ENCODE results near the gene MXI1.
"Not testable (repeated sequence)": the region's sequence is repeated elsewhere in the genome, so short reads cannot be mapped to it uniquely, and the experiment has no call there.

MXI1 gene

DNA sequence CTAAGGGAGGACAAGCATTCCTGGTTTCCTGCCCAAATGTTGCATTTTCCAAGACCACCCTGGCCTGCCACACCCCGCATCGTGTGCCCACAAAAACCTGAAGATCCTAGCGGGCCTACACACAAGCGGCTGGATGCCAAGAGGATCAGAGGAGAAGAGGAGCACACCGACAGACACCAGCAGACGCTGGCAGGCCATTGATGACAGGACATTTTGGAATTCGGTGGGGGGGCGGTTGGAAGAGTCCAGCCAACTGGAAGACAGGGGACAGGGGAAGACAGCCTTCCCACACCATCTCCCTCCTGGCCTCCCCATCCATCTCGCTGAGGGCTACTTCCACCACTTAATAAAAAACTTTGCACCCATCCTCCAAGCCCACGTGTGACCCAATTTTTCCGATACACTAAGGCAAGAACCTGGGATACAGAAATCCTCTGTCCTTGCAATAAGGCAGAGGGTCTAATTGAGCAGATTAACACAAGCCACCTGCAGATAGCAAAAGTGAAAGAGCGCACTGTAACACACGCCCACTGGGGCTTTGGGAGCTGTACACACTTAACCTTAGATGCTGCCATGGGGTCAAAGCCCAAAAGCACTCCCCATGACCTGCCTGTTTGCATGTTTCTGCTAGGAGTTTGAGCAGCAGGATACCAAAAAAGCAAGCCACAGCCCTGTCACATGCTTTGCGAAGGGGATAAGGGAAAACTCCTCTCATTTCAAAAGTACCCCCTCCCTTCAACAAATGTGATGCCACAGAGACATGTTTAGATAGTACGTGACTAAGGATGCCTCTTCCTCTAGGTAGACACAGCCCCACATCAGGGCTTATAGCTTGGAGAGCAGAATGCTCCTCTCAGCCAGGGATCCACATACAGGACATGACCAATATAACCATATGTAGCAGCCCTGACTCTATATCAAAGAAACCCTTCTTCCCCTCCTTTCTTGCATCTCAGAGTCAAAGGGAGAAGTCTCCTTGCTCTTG is 110.8 kb downstream of the MXI1 start:
- no peak for DNase-seq (ENCODE audit: low read depth in 2 of 2)

DNA sequence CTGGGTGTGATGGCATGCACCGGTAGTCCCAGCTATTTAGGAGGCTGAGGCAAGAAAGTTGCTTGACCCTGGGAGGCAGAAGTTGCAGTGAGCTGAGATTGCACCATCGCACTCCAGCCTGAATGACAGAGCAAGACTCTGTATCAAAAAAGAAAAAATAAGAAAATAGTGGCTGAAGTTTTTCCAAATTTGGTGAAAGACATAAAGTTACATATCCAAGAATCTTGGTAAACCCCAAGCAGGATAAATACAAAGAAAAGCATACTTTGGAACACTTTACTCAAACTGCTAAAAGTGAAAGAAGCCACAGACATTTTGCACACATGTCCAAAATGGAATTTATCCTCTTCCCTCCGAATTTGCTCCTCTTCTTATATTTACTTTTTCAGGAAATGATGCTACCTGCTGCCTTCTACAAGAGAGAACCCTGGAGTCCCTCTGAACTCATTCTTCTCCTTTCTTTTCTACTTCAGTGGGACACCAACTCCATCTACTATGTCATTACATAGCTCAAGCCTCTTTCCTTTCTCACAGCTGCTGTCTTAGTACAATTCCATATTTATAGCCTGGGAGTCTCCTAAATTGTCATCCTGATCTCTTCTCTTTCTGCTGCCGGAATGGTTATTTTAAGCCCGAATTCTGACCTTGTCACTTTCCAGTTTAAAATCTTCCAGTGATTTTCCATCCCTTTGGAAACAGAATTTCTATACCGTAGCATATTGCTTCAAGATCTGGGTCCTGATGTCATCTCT is 114.6 kb downstream of the MXI1 start:
- no peak for DNase-seq (ENCODE audit: low read depth in 2 of 2)

DNA sequence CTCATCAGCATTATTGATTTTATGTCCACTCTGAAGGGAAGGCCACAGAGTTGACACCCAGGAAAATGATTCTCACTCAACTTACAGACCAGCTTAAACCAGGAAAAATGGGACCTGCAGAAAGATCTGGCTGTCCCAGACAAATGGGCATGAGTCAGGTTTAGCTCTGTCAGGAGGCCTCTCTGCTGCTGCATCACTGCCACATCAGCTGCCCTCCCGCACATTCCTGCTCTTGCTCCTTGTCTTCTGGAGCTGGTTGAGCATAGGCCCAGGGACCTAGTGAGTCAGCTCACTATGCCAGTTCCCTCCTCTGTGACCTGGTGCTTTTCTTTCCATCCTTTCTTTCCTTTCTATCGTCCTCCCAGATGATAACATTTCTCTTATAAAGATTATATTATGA is 116.1 kb downstream of the MXI1 start:
- no peak for DNase-seq (ENCODE audit: low read depth in 2 of 2)

DNA sequence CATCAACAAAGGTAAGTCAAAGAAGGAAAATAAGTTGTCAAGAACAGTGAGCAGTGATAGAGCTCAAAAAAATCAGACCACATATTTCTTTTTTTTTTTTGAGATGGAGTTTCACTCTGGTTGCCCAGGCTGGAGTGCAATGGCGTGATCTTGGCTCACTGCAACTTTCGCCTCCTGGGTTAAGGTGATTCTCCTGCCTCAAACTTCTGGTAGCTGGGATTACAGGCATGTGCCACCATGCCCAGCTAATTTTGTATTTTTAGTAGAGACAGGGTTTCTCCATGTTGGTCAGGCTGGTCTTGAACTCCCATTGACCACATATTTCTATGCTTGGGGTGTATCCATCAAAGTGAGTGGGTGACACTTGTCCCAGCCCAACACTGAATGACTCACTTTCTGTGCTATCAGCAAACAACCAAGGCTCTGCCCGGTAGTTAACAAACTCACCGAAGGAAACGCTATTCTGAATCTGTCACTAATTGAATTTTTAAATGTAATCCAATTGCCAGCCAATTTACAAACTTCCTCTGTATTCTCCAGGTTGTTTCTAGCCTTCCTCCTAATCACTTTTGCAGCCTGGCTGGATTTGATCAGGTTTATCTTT is 116.9 kb downstream of the MXI1 start:
- DNase-seq (ENCODE audit: low read depth in 2 of 2), result no peak

DNA sequence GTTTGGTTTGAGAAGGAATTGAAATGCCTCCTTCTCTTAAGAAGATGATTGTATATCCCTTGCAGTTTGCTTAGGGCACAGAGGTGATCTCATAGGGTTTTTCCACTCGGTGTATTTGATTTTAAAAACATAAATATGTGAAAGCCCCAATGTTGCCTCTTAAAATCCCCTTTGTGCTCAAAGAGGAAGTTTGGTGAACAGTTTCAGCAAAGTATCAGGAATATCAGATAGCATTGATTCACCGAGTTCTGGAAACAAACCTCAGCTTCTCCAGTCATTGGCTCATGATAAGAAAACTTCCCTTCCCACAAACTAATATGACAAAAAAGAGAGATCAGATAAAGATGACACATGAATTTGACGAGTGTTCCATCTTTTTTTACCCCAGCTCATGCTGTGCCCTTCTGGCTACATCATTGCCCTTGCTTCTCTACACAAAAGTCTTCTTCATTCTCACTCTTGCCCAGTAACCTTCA is 117.4 kb downstream of the MXI1 start:
- DNase-seq (ENCODE audit: low read depth in 2 of 2), result no peak

DNA sequence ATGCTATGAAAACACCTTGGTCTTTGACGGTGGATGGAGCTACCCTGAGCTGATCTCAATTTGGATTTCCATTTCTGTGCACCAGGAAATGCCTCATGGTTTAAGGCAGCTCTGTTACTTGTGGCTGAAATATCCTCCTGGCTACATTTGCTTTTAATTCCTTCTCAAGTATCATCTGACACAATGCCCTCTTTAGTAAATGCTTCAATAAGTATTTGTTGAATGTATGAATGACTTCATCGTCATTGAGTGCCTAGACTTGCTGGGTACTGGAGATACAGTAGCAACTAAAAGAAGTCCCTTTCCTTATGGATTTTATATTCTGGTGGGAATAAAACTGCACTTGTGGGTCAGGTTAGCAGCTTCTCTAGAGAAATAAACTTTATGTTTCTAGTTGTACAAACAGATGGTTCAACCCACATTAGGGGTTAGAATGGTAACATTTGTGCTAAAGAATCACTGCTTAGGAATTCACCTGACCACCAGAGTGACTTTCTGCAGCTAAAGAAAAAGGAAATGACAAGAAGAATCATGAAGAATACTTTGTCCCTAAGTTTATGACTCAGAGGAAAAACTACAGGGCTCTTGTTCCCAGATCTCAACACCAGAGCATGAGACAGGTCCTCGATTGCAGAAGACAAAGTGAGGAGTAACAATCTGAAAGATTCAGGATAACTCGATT is 119.1 kb downstream of the MXI1 start:
- DNase-seq (ENCODE audit: low read depth in 2 of 2), result no peak

DNA sequence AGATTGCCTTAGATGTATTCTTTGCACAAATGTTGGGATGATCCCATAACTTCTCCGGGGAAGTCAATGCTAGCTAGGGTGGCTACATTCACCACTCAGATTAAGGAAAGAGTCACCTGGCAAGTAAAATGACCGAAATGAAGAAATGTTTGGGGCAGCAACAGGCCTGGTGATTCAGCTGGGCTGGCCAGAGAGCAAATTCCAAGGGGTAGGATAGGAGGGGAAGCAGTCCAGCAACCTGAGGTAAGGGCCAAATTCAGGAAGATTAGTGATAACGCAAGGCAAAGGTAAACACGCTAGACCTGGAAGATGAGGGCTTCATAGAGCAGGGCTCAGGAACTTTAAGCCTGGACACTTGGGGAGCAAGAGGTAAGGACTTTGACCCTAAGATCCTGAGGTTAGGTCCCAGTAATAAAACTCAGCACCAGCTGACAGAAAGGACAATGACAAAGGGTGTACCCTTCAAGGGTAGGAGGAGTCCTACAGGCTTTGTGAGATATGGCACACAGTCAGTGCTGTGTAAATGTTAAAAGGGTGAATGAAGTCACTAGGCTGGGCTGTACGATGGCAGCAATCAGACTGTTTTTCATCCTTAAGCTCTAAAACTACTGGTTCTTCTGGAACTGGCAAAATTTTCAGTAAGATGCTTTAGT is 120.0 kb downstream of the MXI1 start:
- DNase-seq (ENCODE audit: low read depth in 2 of 2), result no peak

DNA sequence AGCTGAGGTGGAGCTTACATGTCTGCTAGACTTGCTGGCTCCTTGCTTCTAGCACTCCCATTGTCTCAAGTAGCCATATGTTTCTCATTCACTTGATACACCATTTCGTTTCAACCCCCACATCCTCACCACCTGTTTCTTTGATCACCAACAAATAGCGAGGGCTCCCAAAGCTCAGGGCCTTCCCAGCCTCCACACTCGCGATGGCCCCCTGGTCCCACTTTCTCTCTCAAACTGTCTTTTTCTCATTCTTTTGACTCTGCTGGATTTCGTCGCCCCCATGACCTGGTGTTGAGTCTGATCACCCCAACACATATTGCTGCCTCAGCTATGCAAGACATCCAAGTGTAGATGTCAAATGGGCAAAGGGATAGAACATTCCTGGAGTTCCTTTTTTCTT is 123.3 kb downstream of the MXI1 start:
- DNase-seq (ENCODE audit: low read depth in 2 of 2), result no peak

DNA sequence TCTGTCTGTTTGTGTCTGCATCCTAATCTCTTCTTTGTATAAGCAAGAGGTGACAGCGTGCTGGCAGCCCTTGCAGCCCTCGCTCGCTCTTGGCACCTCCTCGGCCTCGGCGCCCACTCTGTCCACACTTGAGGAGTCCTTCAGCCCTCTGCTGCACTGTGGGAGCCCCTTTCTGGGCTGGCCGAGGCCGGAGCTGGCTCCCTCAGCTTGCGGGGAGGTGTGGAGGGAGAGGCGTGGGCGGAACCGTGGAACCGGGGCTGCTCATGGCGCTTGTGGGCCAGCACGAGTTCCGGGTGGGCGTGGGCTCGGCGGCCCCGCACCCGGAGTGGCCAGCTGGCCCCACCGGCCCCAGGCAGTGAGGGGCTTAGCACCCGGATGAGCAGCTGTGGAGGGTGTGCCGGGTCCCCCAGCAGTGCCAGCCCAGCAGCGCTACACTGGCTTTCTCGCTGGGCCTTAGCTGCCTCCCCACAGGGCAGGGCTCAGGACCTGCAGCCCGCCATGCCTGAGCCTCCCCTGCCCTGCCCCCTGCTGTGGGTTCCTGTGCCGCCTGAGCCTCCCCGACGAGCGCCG is 123.9 kb downstream of the MXI1 start:
- not testable (repeated sequence) for DNase-seq (ENCODE audit: low read depth in 2 of 2)

DNA sequence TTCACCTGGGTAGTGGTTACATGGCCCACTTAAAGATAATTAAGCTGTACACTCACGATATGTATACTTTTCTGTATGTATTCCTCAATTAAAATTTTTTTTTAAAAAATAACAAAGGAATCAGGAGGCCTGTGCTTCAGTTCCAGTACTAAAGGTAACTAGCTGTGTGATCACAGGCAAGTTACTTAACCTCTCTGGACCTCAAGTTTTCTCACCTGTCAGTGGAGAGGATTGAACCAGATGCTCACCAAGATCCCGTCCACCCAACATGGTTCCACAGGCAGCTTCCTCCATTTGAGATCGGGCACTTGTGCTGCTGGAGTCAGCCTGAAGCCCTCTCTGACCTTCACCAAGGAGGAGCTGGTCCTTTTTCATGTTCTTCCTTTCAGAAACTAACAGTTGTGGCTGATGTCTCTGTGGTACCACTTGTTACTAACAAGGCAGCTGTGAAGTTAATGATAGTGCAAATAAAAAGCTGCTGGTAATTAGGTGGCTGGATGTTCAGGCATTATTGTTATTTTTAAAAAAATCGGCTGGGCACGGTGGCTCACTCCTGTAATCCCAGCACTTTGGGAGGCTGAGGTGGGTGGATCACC is 126.8 kb downstream of the MXI1 start:
- DNase-seq (ENCODE audit: low read depth in 2 of 2), result no peak

DNA sequence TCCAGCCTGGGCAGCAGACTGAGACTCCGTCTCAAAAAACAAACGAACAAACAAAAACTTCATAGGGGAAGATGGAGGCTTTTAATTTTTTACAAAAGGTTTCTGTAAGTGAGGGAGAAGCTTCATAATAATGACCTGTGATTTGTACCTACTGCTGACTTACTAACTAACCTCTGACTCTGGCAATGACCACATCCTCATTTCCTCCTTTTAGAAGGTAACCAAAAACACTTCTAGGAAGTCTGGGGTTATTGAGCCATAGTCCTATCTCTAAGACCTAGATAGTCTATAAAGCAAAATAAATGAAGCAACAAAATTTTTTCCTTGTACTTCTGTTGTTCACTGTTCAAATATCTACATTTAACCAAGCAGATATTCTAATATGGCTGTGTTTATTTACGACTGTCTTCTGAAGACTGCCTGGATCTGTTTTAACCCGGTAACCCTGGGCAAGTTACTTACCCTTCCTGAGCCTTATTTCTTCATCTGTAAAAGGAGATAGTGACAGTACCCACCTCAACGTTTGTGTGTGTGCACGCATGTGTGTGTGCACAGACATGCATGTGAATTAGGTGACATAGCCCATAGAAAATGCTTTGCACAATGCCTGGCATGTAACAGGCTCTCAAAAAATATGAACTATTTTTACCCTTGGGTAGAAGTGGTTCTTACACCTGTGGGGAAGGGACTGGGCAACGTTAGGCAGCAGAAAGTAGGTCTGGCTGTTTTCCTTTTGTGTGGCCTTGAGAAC is 128.1 kb downstream of the MXI1 start:
- no peak for DNase-seq (ENCODE audit: low read depth in 2 of 2)

DNA sequence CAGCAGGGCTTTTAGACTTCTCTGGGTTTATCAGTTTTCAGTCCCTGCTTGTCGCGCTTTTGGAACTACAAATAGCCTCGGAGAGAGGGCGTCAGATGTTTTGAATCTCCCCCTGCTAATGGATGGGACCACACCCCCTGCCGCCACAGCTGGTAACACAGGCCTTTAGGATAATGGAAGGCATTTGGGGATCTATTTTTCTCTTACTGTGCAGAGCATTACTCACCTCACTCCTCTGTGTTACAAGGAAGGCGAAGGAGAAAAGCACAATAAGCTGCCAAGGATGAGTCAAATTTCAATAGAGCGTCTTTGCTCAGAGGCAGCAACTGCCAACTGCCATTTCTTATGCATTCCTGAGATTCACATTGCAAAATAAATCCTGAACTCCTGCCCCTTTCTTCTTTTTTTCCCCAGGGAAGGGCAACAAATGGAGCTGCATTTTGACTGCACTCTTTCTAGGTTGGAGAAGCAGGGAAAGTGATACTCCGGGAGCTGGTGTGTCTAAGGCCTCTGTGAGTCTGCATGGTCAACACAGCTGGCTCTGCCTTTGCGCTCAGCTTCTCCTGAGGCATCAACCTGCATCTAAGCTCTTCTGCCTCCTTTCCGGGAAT is 128.8 kb downstream of the MXI1 start:
- DNase-seq (ENCODE audit: low read depth in 2 of 2), result no peak

Measured in stimulated activated CD8-positive, alpha-beta memory T cell treated with anti-CD3 and anti-CD28 coated beads, Interleukin-7, amount 100 ng/mL, for 1 hour (primary cell).